Ishikawa (cell line): Measurements from ENCODE around the gene ARHGAP26.

ENCODE experiments used
- CEBPB ChIP-seq: IDR thresholded peaks from 2 replicates; pipeline ENCODE4 v1.6.1; 2012
- CREB1 ChIP-seq: IDR thresholded peaks from 2 replicates; pipeline ENCODE4 v1.6.1; 2012; ENCODE audit warnings: low read depth
- EGR1 ChIP-seq: IDR thresholded peaks from 2 replicates; pipeline ENCODE4 v1.6.1; 2012
- EP300 ChIP-seq: IDR thresholded peaks from 2 replicates; pipeline ENCODE4 v1.6.1; 2012; ENCODE audit warnings: borderline replicate concordance
- FOXM1 ChIP-seq: IDR thresholded peaks from 2 replicates; pipeline ENCODE4 v1.6.1; 2012; ENCODE audit warnings: low read depth, borderline replicate concordance
- NFIC ChIP-seq: IDR thresholded peaks from 2 replicates; pipeline ENCODE4 v1.6.1; 2012
- RAD21 ChIP-seq: IDR thresholded peaks from 2 replicates; pipeline ENCODE4 v1.6.1; 2012; ENCODE audit warnings: low read depth
- TAF1 ChIP-seq: IDR thresholded peaks from 2 replicates; pipeline ENCODE4 v1.6.1; 2012; ENCODE audit warnings: low read depth, mild to moderate bottlenecking
- TCF12 ChIP-seq: IDR thresholded peaks from 2 replicates; pipeline ENCODE4 v1.6.1; 2012; ENCODE audit warnings: low read depth
- TEAD4 ChIP-seq: IDR thresholded peaks from 2 replicates; pipeline ENCODE4 v1.6.1; 2012
- YY1 ChIP-seq: IDR thresholded peaks from 2 replicates; pipeline ENCODE4 v1.6.1; 2012; ENCODE audit warnings: low read depth
- ZBTB7A ChIP-seq: IDR thresholded peaks from 2 replicates; pipeline ENCODE4 v1.6.1; 2012; ENCODE audit warnings: low read depth
- TF ChIP-seq, protein P1 (sequence below): IDR thresholded peaks from 2 replicates; pipeline ENCODE4 v1.6.1; 2012; ENCODE audit warnings: low read depth, mild to moderate bottlenecking
- TF ChIP-seq, protein P2 (sequence below): IDR thresholded peaks from 2 replicates; pipeline ENCODE4 v1.6.1; 2012
- TF ChIP-seq, protein P3 (sequence below): IDR thresholded peaks from 2 replicates; pipeline ENCODE4 v1.6.1; 2012

Gene ARHGAP26

DNA sequence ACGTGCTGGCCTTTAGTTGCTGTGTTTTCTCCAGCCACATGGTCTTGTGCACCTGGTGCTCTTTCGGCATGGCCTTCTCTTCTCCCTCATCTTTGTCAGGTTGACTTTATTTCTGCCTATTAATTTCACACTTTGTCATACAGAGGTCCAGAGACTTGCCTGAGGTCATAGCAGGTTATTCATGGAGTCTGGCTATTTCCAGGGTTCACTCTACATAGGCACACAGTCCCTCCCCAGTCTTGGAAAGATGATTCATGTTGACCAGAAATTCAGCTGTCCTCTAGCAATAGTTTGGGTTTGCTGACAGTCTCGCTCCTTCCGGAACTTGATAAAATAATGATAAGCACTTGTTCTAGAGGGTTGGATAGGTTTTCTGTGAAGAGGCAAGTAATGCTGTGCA, 81.6 kb downstream of the ARHGAP26 start:
- TF ChIP-seq, protein P1, sequence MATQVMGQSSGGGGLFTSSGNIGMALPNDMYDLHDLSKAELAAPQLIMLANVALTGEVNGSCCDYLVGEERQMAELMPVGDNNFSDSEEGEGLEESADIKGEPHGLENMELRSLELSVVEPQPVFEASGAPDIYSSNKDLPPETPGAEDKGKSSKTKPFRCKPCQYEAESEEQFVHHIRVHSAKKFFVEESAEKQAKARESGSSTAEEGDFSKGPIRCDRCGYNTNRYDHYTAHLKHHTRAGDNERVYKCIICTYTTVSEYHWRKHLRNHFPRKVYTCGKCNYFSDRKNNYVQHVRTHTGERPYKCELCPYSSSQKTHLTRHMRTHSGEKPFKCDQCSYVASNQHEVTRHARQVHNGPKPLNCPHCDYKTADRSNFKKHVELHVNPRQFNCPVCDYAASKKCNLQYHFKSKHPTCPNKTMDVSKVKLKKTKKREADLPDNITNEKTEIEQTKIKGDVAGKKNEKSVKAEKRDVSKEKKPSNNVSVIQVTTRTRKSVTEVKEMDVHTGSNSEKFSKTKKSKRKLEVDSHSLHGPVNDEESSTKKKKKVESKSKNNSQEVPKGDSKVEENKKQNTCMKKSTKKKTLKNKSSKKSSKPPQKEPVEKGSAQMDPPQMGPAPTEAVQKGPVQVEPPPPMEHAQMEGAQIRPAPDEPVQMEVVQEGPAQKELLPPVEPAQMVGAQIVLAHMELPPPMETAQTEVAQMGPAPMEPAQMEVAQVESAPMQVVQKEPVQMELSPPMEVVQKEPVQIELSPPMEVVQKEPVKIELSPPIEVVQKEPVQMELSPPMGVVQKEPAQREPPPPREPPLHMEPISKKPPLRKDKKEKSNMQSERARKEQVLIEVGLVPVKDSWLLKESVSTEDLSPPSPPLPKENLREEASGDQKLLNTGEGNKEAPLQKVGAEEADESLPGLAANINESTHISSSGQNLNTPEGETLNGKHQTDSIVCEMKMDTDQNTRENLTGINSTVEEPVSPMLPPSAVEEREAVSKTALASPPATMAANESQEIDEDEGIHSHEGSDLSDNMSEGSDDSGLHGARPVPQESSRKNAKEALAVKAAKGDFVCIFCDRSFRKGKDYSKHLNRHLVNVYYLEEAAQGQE: no peak
- TF ChIP-seq EGR1 (no peak), FOXM1 (no peak), NFIC (no peak)
- TF ChIP-seq, protein P2, sequence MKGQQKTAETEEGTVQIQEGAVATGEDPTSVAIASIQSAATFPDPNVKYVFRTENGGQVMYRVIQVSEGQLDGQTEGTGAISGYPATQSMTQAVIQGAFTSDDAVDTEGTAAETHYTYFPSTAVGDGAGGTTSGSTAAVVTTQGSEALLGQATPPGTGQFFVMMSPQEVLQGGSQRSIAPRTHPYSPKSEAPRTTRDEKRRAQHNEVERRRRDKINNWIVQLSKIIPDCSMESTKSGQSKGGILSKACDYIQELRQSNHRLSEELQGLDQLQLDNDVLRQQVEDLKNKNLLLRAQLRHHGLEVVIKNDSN: no peak

DNA sequence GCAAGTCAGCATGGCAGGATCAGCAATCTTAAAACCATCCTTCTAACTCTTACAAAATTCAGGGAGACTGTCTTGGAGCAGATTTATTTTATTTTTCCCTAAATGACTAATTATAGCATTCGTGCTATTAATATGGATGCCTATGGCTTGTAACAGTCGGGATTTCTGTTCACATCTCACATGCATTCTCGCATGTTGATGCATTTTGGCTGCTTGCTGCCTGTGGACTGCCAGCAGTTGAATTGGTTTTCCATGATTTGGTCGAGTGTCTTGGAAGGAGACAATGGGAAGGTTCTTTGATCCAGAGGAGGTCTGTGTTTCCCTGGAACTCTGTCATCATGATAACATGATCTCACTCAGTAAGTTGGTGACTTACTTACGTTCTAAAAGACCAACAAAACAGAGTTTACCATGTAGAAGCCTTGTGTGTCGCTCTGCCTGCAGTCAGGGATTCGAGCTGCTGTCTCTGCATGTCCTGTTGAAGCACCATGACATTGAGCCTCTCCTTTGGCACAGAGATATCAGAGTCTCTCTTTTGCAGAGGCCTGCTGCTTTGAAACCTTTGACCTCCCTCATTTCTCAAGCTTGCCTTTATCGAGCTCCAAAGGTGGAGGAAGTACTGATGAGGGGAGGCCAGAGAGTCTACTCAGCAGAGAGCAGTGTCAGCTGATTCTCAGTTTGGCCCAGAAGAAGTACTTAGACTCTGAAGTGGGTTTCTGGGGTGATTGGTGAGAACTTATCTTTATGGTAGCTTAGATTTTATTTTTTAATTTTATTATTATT, 82.4 kb downstream of the ARHGAP26 start:
- TF ChIP-seq EP300 (no peak), RAD21 (no peak)
- TF ChIP-seq, protein P3, sequence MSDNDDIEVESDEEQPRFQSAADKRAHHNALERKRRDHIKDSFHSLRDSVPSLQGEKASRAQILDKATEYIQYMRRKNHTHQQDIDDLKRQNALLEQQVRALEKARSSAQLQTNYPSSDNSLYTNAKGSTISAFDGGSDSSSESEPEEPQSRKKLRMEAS: no peak

DNA sequence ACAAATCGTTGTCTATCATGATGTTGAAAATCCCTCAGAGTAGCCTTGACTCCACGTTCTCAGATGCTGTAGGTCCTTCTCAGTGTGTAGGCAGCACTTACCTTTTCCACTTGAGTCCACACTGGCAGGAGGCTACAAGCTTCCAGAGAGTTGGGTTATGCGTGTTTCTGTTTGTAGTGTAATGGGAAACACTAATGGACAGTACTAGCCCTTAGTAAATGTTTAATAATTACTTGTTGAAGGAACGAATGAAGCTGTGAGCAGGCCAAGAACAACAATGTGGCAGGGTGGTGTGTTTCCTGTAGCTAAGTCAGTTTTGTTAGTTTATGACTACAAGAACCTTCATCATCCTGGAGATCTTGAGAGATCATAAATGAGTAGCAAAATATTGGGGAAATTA, 83.5 kb downstream of the ARHGAP26 start:
- TF ChIP-seq EGR1: no peak
- TF ChIP-seq TCF12: no peak
- TF ChIP-seq EP300: no peak

DNA sequence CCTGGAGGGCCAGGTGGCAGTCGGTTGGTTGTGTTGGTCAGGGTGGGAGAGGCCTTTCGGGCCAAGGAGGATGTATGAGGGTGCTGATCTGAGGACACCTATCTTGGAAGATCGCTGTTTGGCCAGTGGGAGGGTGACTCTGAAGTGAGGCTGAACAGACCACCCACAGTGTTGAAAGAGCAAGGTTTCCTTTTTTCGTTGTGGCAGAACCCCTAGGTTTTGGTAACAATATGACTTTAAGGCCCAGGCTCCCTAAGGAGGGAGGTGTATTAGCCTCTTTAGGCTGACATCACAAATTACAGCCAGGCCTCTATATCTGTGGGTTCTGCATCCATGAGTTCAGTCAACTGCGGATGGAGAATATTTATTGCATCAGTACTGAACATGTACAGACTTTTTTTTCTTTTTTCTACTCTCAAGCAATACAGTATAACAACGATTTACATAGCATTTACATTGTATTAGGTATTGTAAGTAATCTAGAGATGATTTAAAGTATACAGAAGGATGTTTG, 86.1 kb downstream of the ARHGAP26 start:
- no peak for TF ChIP-seq ZBTB7A
- TF ChIP-seq YY1: no peak
- no peak for TF ChIP-seq CREB1
- TF ChIP-seq, protein P1: no peak
- no peak for TF ChIP-seq CEBPB
- TF ChIP-seq, protein P3: no peak
- no peak for TF ChIP-seq TCF12
- TF ChIP-seq TAF1: no peak
- no peak for TF ChIP-seq TEAD4
- TF ChIP-seq FOXM1: no peak
- TF ChIP-seq EGR1: no peak
- TF ChIP-seq NFIC: no peak
- TF ChIP-seq, protein P2: no peak
- no peak for TF ChIP-seq RAD21
- no peak for TF ChIP-seq EP300

DNA sequence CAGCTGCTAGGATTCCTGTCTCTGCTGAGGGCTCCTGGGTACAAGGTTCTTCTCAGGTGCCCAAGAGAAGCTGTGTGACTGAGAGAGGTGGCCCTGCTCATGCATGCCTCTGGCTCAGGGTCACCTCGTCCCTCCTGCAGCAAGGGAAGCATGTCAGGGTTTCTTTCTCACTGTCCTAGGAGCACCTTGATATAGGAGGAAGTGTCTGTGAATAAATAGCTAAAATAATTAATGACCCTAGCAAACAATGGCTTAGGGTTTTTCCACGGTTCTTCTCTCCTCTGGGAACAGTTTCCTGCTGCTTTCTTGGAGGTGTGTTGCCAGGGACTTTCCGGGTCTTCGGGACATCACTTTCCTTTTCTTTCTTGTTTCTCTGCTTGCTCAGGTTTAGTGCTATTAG, 87.2 kb downstream of the ARHGAP26 start:
- TF ChIP-seq, protein P3: no peak
- TF ChIP-seq, protein P2: no peak
- no peak for TF ChIP-seq YY1
- no peak for TF ChIP-seq EGR1
- TF ChIP-seq CEBPB: no peak
- TF ChIP-seq TCF12: no peak
- no peak for TF ChIP-seq CREB1
- TF ChIP-seq, protein P1: no peak
- TF ChIP-seq FOXM1: no peak
- TF ChIP-seq EP300: no peak
- TF ChIP-seq TAF1: no peak
- TF ChIP-seq TEAD4: no peak
- TF ChIP-seq NFIC: no peak
